ENCODE results near the gene RPS6KA2. TPM values are rescaled to one million over a fixed set of nuclear protein-coding genes. Genes with fewer than 3 reads are reported as not detected.
A peak's percentile ranks its signal among the peaks of the same experiment; 100 is the strongest.
"Not testable (repeated sequence)": the region's sequence is repeated elsewhere in the genome, so short reads cannot be mapped to it uniquely, and the experiment has no call there.

RPS6KA2 gene
- total RNA-seq, 1 experiment from 2014 or later, result 7.3 TPM

- DNase-seq (ENCODE audit: low read depth), result no peak
Observed at GRCh38 chr6:166635013-166635970, 8.2 kb upstream of the RPS6KA2 start.

DNA sequence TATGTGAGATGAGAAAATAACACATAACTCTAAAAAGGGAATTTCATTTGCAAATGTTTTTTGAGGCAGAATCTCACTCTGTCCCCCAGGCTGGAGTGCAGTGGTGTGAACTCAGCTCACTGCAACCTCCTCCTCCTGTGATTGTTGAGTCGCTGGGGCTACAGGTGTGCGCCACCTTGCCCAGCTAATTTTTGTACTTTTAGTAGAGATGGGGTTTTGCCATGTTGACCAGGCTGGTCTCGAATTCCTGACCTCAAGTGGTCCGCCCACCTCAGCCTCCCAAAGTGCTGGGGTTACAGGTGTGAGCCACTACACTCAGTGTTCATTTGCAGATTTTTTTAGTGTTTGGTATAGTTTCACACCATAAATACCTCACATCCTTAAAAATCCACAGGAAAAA is 7.5 kb upstream of the RPS6KA2 start:
- not testable (repeated sequence) for DNase-seq (ENCODE audit: low read depth)

- peak; percentile 85 for DNase-seq (ENCODE audit: low read depth)
Observed at GRCh38 chr6:166633732-166634535, 6.9 kb upstream of the RPS6KA2 start.

GRCh38 chr6:166632731-166633130 is 5.7 kb upstream of the RPS6KA2 start:
- no peak for DNase-seq (ENCODE audit: low read depth)

- no peak for DNase-seq (ENCODE audit: low read depth)
Observed at GRCh38 chr6:166630462-166630861, 3.4 kb upstream of the RPS6KA2 start.

DNA sequence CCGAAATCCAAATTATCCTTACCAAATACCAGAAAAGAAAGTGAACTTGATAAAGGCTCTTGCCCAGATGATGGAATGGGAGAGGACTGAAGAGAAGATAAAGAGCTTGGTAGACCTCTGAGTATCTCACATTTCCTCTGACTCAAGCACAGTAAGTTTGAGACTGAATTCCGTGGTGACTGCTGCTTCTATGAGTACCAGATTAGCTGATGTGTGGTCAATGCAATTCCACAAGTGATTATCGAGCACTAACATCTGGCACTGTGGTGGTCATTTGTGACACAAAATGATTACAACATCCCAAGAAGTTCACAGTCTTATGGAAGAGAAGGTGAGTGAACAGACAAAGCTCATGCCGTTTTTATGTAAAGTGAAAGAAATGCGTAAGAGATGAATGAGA is 2.6 kb upstream of the RPS6KA2 start:
- DNase-seq (ENCODE audit: low read depth), result peak; percentile 65

DNA sequence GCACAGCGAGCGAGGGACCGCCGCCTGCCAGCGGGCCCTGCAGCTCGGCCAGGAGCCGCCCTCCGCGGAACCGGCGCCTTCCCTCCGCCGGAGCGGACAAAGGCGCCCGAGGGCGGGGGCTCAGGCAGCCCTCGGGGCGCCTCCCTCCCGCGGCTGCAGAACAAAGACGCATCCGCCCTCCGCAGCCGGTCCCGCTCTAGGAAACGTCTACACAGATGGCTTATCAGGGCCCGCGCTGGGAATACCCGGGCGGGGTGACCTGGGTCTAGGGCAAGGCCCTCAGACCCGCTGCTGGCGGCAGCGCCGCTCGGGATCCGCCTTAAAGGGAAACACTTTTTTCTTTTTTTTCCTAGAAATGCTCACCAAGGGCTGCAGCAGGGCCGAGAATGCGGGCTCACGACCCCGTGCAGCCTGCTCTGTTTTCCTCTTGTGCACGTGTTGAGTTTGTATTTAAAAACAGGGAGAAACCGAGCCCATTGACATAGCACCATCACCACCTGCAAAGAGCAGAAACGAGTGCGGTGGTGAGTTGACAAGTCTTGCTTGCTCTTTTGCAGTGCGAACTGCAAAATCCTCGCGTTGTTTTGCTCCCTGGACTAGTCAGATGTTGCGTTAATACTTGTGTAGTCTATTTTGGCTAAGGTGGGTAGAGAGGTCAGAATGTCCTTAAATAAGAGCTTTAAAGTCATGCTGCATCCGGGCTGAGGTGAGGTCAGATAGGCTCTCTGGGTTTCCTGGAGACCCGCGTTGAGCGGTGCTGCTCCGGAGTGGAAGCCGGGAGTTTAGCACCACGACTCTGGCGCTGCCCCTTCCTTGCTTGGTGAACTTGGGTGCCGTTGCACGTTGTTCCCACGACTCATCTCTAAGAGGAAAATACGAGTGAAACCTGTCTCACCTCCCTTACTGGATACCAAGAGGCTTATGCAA is 1.1 kb upstream of the RPS6KA2 start:
- DNase-seq (ENCODE audit: low read depth), result peak; percentile 66

DNA sequence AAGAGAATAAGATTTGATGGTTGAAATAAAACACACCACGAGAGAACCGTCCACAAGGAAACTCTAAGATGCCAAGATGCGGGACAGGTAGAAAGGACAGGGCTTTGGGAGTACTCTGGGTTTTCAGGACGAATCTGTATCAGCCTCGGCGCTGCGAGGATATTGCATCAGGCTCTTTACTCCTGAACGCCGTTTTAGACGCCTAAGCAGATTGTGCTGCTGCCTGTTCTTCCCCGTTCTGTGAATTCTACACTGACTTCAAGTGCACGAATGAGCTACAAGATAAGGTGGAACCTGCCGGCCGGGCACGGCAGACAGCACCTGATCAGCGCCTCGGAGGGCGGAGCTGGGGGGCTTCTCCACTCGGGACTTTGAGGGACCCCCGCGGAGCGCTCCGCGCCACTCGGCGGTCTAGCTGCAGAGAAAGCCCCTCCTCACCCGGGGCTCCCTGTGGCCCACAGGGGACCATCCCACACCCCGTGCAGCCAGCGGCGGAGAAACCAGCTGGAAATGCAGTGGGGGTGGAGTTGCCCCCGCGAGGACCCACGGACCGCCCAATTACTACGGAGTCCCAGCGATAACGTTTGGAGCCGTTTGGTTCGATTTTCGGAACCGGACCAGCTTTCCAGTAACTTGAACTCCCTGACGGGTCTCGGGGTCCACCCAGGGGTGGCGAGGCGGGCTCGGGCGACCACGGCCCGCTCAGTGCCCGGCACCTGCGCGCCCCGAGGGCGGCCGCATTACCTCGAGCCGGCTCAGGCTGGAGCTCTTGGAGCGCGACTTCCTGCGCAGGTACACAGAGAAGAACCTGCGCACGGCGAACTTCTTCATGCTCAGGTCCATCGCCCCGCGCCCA is 646 bp downstream of the RPS6KA2 start:
- DNase-seq (ENCODE audit: low read depth), result no peak

GRCh38 chr6:166625356-166625755 is 1.7 kb downstream of the RPS6KA2 start:
- DNase-seq (ENCODE audit: low read depth), result peak; percentile 29

DNA sequence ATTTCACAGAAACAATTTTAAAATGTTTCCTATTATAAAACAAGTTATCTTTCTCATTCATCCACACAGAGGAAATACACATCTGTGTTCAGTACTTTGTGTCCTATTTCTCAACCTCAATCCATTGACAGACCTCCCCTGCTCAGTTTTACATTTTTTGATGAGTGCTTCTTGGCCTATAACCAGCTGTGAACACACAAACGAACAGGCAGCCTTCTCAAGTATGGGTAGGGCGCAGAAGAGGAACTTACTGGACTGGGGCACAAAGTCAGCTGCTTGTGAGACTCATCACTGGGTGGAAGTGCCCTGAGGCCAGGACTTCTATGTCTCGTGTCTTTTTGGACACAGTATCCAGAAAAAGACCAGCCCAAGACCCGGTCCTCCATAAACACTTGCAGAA is 2.8 kb downstream of the RPS6KA2 start:
- DNase-seq (ENCODE audit: low read depth), result peak; percentile 51

- DNase-seq (ENCODE audit: low read depth), result no peak
Observed at GRCh38 chr6:166623318-166623717, 3.7 kb downstream of the RPS6KA2 start.

DNA sequence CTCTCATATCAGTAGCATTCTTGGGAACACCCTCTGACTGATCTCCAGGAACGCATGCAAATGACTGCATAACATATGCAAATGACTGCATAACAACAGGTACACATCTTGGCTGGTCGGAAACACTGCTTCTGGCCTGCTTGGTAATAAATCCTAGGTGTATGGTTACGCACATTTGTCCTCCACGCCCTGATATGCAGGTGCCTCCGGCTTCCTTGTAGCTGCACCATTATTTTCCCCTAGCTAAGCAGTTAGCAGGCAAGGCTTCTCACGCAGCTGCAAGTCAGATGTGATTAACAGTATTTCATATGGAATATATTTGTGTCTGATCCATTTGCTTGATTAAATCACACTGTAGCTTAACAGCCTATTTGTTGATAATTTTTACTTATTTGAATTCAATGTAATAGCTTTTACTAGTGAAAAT is 5.9 kb downstream of the RPS6KA2 start:
- DNase-seq (ENCODE audit: low read depth), result no peak

- DNase-seq (ENCODE audit: low read depth), result no peak
Observed at GRCh38 chr6:166620478-166621113, 6.5 kb downstream of the RPS6KA2 start.

GRCh38 chr6:166619912-166620311 is 7.1 kb downstream of the RPS6KA2 start:
- peak; percentile 80 for DNase-seq (ENCODE audit: low read depth)

DNA sequence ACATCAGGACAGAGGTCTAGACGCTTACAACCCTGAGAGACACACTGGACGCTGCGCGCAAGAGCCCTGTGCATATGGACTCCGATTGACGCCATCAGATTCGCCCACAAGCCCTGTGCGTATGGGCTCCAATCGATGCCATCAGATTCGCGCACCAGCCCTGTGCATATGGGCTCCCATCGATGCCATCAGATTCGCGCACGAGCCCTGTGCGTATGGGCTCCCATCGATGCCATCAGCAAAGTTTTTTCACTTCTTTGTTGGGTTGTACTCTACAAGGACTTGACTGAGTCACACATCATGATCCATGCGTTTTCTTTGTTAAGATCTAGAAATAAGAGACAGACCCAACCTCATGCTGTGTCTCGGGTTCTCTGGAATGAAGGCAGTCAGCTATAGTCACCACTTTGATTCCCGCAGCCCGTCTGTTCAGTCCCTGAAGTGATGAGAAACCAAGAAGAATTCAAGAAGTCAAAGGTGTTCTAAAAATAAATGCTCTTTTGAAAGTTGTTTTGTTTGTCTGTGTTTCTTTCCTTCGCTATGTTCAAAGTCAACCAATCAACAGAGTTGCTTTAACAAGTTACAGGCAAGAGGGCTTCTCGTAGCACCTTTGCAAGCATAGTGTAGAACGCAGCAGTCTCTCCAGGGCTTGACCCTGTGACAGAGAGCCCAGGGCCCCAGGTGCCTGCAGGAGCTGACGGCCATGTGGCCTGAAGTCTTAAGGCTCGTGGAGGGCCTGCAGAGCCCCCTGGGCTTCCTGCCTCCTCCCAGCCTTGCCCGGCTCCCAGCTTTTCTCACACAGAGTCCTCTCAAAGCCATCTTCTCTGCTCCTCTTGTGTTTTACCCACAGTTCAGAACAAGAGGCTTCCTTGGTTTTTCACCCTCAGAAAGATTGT is 7.9 kb downstream of the RPS6KA2 start:
- no peak for DNase-seq (ENCODE audit: low read depth)

DNA sequence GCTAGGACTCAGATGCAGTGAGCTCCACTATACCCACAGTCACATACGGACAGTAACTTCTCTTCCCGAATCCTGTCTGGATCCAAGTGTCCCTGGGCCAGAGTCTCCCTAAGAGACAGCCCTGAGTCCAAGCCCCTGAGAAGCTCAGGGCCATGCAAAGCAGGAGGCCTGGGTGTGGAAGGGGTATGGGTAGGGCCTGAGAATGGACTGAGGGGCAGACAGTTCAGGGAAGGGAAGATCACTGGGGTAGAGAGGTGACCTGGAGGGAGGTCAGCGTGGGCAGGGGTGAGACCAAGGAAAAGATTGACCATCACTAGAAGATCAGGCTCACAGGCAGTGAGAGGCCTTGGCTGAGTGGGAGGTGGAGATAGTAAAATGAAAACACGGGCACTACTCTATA is 8.8 kb downstream of the RPS6KA2 start:
- DNase-seq (ENCODE audit: low read depth), result no peak

DNA sequence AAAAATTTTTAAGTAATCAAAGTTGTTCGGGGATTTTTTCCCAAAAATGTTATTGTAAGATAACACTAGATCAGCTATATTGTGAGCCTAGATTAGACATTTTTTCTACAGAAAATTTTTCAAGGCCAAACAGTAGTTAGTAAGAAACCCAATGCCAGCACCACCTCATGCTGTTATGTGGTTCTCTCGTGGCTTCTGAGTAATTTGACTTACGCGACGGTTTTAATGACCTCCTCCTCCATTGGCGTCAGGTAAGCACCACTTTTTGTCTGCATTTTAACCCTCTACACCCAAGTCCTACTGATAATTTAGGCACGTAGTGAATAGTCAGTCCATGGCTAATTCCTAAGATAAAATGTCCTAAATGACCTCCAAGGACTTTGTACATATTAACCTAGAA is 9.7 kb downstream of the RPS6KA2 start:
- DNase-seq (ENCODE audit: low read depth), result no peak

DNA sequence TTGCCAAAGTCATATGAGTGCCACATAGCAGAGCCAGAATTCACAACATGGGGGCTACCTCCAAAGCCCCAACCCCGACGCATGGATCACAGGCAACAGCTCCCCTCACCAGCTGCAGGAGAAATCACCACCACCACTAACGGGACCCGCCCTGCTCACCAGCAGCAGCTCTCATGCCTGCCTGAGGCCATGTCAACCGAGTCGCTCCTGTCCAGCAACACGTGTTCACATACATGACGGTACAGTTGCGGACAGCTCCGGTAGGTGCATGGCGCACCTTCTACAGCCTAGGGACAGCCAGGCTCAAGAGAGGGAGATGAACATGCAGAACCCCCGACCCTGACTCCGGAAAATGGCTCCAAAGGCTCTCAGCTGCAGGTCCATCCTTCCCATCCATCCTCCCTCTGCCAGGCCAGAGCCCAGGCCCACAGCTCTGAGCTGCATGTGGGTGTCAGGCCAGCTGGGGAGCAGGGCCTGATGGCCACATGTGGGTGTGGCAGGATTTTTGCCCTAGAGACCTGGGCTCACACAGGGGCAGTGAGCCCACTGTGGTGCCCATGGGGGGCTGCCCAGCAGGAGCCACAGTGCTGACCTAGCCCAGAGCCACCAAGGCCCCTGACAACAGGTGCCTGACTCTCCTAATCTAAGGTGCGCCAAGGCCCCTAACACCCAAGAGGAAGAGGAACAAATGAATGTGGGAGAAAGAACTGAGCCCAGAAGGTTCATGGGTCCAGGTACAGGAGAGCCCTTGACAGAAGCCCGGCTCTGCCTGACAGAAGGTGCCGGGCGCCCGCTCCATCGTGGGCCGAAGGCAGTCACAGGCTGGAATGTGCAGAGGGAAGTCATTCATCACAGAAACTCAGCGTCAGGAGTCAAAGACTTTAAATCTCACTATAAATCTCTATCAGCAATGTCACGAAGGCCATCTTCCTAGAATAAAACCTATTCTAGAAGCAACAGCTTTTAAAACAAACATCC is 10.5 kb downstream of the RPS6KA2 start:
- no peak for DNase-seq (ENCODE audit: low read depth)

All from RPMI7951 (cell line).